AG08396 (cell line): Measurements from ENCODE around the gene AATF.

Experiments used
- DNase-seq: peaks from one replicate; pipeline ENCODE4 v3.0.0; 2012; ENCODE audit warnings: low spot score, mixed read lengths

Gene AATF

GRCh38 chr17:36979565-36979941, 30.8 kb downstream of the AATF start:
- DNase-seq: no peak

- DNase-seq: no peak
These were observed 31.6 kb downstream of the AATF start for GRCh38 chr17:36980280-36980761.

- DNase-seq: no peak
These were observed 34.9 kb downstream of the AATF start for GRCh38 chr17:36983618-36984017.

GRCh38 chr17:36989173-36989572, 40.4 kb downstream of the AATF start:
- no peak for DNase-seq

- DNase-seq: no peak
These were observed 43.9 kb downstream of the AATF start for GRCh38 chr17:36992701-36993100.

GRCh38 chr17:36993227-36993626, 44.5 kb downstream of the AATF start:
- DNase-seq: no peak

GRCh38 chr17:36994438-36994837, 45.7 kb downstream of the AATF start:
- DNase-seq: peak; percentile 13

- no peak for DNase-seq
These were observed 50.7 kb downstream of the AATF start for GRCh38 chr17:36999471-36999870.

GRCh38 chr17:37016780-37017179, 68.0 kb downstream of the AATF start:
- DNase-seq: no peak

- no peak for DNase-seq
These were observed 68.7 kb downstream of the AATF start for GRCh38 chr17:37017404-37017803.

- no peak for DNase-seq
These were observed 70.5 kb downstream of the AATF start for GRCh38 chr17:37019117-37019740.

GRCh38 chr17:37019741-37020129, 71.0 kb downstream of the AATF start:
- DNase-seq: no peak

GRCh38 chr17:37024181-37024637, 75.5 kb downstream of the AATF start:
- DNase-seq: no peak

GRCh38 chr17:37025238-37025637, 76.5 kb downstream of the AATF start:
- DNase-seq: no peak

- no peak for DNase-seq
These were observed 77.2 kb downstream of the AATF start for GRCh38 chr17:37025847-37026530.

- no peak for DNase-seq
These were observed 77.7 kb downstream of the AATF start for GRCh38 chr17:37026531-37026869.

GRCh38 chr17:37028040-37028439, 79.3 kb downstream of the AATF start:
- DNase-seq: no peak

GRCh38 chr17:37031493-37032083, 82.8 kb downstream of the AATF start:
- no peak for DNase-seq

GRCh38 chr17:37037590-37038155, 88.9 kb downstream of the AATF start:
- no peak for DNase-seq

- no peak for DNase-seq
These were observed 90.5 kb downstream of the AATF start for GRCh38 chr17:37039269-37039668.

GRCh38 chr17:37041932-37042331, 93.2 kb downstream of the AATF start:
- DNase-seq: no peak

- DNase-seq: no peak
These were observed 94.4 kb downstream of the AATF start for GRCh38 chr17:37043201-37043600.

GRCh38 chr17:37045351-37045922, 96.7 kb downstream of the AATF start:
- no peak for DNase-seq
